Activated CD8-positive, alpha-beta T cell treated with anti-CD3 and anti-CD28 coated beads for 36 hours (primary cell): ENCODE data around the gene MYL6. TPM values are rescaled to one million over a fixed set of nuclear protein-coding genes. Genes with fewer than 3 reads are reported as not detected.

Experiments
- ATAC-seq: fragments of 200-7000 bp; cut with Tn5 transposase; one replicate; pipeline ENCODE4 v1.10.0; 2021; ENCODE audit warnings: mild to moderate bottlenecking, moderate library complexity
- CTCF ChIA-PET: fragments of 350-600 bp; sonication (Branson Sonifier 250); formaldehyde crosslinking; loops from one replicate; lab custom pipeline; 2021; ENCODE audit warnings: antibody characterized with exemption; lab: Charles Lee
- POLR2A ChIA-PET: fragments of 350-600 bp; sonication (Branson Sonifier 250); formaldehyde crosslinking; loops from one replicate; lab custom pipeline; 2021; ENCODE audit warnings: antibody characterized with exemption; lab: Charles Lee
- DNase-seq: peaks from one replicate; pipeline ENCODE4 v3.0.0-alpha.2; 2020
- H3K27ac Mint-ChIP-seq: one replicate; pipeline ENCODE4 v1.8.0; 2021; ENCODE audit warnings: mild to moderate bottlenecking, mixed read lengths
- H3K27me3 Mint-ChIP-seq: one replicate; pipeline ENCODE4 v1.8.0; 2021; ENCODE audit warnings: mixed read lengths
- H3K36me3 Mint-ChIP-seq: one replicate; pipeline ENCODE4 v1.8.0; 2021; ENCODE audit warnings: low read depth, mixed read lengths
- H3K4me1 Mint-ChIP-seq: one replicate; pipeline ENCODE4 v1.8.0; 2021; ENCODE audit warnings: low read depth, mixed read lengths
- H3K4me3 Mint-ChIP-seq: one replicate; pipeline ENCODE4 v1.8.0; 2021; ENCODE audit warnings: mild to moderate bottlenecking, moderate library complexity, mixed read lengths
- H3K9me3 Mint-ChIP-seq: one replicate; pipeline ENCODE4 v1.8.0; 2021; ENCODE audit warnings: mixed read lengths
- intact Hi-C: fragments of 100-400 bp; cut with micrococcal nuclease; formaldehyde crosslinking; loops from one replicate; pipeline ENCODE4 v1.10.0; 2022
- total RNA-seq, 2 experiments: library from RNA; stranded (reverse); gene quantifications; one replicate each; pipeline ENCODE4 v1.2.3, GENCODE V29; 2021
- TF ChIP-seq, protein P1 (sequence below): fragments of 200-600 bp; IDR thresholded peaks from one replicate; pipeline ENCODE4 v1.8.0; 2022; ENCODE audit warnings: antibody characterized with exemption, mild to moderate bottlenecking

MYL6 gene
- total RNA-seq, 2 experiments from 2014 or later: 647 to 663 TPM

DNA sequence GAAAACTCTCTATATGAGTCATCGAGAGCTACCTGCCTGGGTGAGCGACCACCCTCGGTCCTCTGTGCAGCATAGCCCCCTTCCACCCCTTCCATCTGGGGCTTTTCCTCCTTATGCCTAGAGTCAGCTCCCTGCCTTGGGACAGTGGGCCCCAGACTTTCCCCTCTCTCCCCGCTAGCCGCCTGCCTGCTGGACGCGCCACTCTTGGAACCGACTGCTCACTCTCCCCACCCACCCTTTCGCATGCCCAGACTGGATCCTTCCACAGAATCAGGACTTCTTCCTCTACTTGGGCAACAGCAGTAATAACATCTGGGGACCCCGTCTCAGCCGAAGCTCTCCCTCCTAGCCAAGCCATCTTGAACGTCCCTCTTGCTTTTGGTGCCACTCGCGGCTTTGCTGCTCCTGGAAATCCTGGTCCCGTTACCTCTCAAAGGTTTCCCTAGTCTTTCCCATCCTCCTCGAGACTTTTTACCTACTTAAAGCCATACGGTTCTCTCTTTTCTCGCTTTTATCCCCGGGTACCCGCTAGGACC is 29.4 kb upstream of the MYL6 start:
- peaks cover 41% of the 10 kb centered on the region for H3K36me3 Mint-ChIP-seq

DNA sequence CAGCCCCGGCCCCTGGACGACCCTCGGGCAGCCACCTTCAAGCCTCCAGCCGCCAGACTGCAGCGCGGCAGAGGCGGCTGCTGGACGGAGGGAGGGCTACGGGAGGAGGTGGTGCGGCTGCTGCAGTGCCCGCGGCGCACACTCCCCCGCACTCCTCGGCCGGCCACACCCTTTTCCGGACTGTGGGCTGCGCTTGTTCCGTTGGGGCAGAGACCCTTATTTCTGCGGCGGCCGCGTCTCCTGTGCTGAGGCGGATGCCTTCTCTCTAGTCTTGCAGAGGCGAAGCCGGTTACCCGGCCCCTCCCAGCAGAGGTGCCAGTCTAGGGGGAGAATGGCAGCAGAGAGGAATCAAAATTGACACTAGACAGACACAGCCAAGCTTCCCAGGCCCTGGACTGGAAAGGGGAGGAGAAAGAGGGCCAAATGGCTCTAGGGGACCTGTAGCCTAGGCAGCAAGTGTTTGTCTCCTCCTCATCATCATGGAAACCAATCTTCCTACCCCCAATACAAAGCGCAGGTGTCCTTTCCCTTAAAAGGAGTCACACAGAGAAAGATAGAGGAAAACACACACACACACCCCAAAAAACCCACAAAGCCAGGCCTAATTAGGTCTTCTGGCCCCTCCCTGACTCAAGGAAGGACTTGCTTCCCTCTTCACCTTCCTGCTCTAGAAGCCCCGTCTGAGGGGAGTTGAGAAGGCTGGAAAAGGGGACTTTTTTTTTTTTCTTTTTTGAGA is 28.8 kb upstream of the MYL6 start:
- DNase-seq (peak; percentile 88), ATAC-seq (peak; percentile 26)
- peaks cover 46% of the 10 kb centered on the region for H3K36me3 Mint-ChIP-seq
- intact Hi-C loops: loop anchor here (2.0 to 10.0 kb wide), 2 partner anchors 29 to 125 kb away; partner anchors contain the start of genes ANKRD52 and MYL6
- POLR2A ChIA-PET: interaction anchor here (0.7 to 5.7 kb wide), 18 partner anchors 9 to 96 kb away, joined by 3 to 75 read pairs (median 4); partner anchors contain the start of genes MYL6B, PA2G4, RPL41 and SMARCC2
- CTCF ChIA-PET: interaction anchor here (0.5 to 9.5 kb wide), 7 partner anchors 11 to 91 kb away, joined by 5 to 110 read pairs (median 7); partner anchors contain the start of genes MYL6B, PA2G4, RPL41 and SMARCC2
- H3K4me3 Mint-ChIP-seq: peak overlapping the region; percentile 84
- H3K4me1 Mint-ChIP-seq: peaks cover 61% of the 10 kb centered on the region
- TF ChIP-seq, protein P1, sequence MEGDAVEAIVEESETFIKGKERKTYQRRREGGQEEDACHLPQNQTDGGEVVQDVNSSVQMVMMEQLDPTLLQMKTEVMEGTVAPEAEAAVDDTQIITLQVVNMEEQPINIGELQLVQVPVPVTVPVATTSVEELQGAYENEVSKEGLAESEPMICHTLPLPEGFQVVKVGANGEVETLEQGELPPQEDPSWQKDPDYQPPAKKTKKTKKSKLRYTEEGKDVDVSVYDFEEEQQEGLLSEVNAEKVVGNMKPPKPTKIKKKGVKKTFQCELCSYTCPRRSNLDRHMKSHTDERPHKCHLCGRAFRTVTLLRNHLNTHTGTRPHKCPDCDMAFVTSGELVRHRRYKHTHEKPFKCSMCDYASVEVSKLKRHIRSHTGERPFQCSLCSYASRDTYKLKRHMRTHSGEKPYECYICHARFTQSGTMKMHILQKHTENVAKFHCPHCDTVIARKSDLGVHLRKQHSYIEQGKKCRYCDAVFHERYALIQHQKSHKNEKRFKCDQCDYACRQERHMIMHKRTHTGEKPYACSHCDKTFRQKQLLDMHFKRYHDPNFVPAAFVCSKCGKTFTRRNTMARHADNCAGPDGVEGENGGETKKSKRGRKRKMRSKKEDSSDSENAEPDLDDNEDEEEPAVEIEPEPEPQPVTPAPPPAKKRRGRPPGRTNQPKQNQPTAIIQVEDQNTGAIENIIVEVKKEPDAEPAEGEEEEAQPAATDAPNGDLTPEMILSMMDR: no peak
- no peaks in the 10 kb centered on the region for H3K9me3 Mint-ChIP-seq
- H3K27ac Mint-ChIP-seq: peak overlapping the region; percentile 93
- no peaks in the 10 kb centered on the region for H3K27me3 Mint-ChIP-seq

More for the DNA sequence above, 29.4 kb upstream of the MYL6 start:
- Mint-ChIP-seq H3K9me3 (no peaks in the 10 kb centered on the region), H3K27ac (peak overlapping the region; percentile 93), H3K27me3 (no peaks in the 10 kb centered on the region), H3K4me3 (peak overlapping the region; percentile 84), H3K4me1 (peaks cover 58% of the 10 kb centered on the region)
- ATAC-seq (no peak), DNase-seq (no peak)
- intact Hi-C loops: loop anchor here (2.0 to 10.0 kb wide), 2 partner anchors 30 to 126 kb away; partner anchors contain the start of genes ANKRD52 and MYL6
- ChIA-PET POLR2A (interaction anchor here (0.6 to 5.7 kb wide), 17 partner anchors 9 to 1163 kb away, joined by 3 to 75 read pairs (median 5); partner anchors contain the start of genes MYL6, MYL6B, PA2G4 and RPL41), CTCF (interaction anchor here (0.5 to 9.5 kb wide), 15 partner anchors 8 to 385 kb away, joined by 3 to 110 read pairs (median 7); partner anchors contain the start of genes CS, MYL6B, PA2G4 and RNF41)
- TF ChIP-seq, protein P1: no peak

- peaks cover 59% of the 10 kb centered on the region for H3K4me1 Mint-ChIP-seq
- H3K27me3 Mint-ChIP-seq: no peaks in the 10 kb centered on the region
Observed at GRCh38 chr12:56129942-56130495, 28.1 kb upstream of the MYL6 start.

DNA sequence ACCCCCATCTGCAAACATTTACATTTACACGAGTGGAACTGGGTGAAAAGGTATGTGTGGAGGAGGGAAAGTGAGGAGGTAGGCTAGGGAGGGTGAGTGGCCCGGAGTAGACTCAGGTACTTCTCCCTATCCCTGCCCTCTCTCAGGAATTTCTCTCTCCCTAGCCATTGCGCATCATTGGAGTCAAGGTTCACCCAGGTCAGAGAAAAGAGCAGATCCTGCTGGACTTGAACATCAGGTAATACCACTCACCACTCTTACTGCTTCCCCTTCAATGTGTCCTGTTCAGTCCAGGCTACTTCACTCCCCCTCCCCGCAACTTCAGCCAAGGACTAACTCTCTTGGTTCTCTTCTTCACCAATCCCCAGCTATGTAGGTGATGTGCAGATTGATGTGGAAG is 27.3 kb upstream of the MYL6 start:
- no peak for ATAC-seq
- TF ChIP-seq, protein P1: no peak
- DNase-seq: no peak
- Mint-ChIP-seq H3K9me3 (no peaks in the 10 kb centered on the region), H3K4me1 (peaks cover 59% of the 10 kb centered on the region), H3K27ac (peak overlapping the region; percentile 93), H3K36me3 (peaks cover 52% of the 10 kb centered on the region), H3K27me3 (no peaks in the 10 kb centered on the region), H3K4me3 (peak overlapping the region; percentile 84)
- ChIA-PET POLR2A (interaction anchor here (0.6 to 5.7 kb wide), 8 partner anchors 9 to 64 kb away, joined by 3 to 75 read pairs (median 5); partner anchors contain the start of genes MYL6B, RPL41 and ZC3H10), CTCF (interaction anchor here (1.4 to 6.4 kb wide), 2 partner anchors 13 to 21 kb away, joined by 7 to 57 read pairs; partner anchors contain the start of genes MYL6B, RPL41 and ZC3H10)
- intact Hi-C loops: no loop called here

More at GRCh38 chr12:56129942-56130495, 28.1 kb upstream of the MYL6 start:
- ATAC-seq (no peak), DNase-seq (no peak)
- POLR2A ChIA-PET: interaction anchor here (0.6 to 5.7 kb wide), 14 partner anchors 8 to 65 kb away, joined by 3 to 75 read pairs (median 4); partner anchors contain the start of genes MYL6B, PA2G4, RPL41 and ZC3H10
- TF ChIP-seq, protein P1: no peak
- Mint-ChIP-seq H3K9me3 (no peaks in the 10 kb centered on the region), H3K36me3 (peaks cover 47% of the 10 kb centered on the region), H3K27ac (peak overlapping the region; percentile 93), H3K4me3 (peak overlapping the region; percentile 84)
- intact Hi-C loops: loop anchor here (2.0 to 10.0 kb wide), 2 partner anchors 29 to 125 kb away; partner anchors contain the start of genes ANKRD52 and MYL6
- CTCF ChIA-PET: interaction anchor here (1.4 to 9.5 kb wide), 5 partner anchors 11 to 59 kb away, joined by 7 to 110 read pairs (median 9); partner anchors contain the start of genes MYL6B, RPL41, SMARCC2 and ZC3H10
